ENCODE measurements around the gene CENATAC.
"Not testable (repeated sequence)": the region's sequence is repeated elsewhere in the genome, so short reads cannot be mapped to it uniquely, and the experiment has no call there.

Gene CENATAC, protein sequence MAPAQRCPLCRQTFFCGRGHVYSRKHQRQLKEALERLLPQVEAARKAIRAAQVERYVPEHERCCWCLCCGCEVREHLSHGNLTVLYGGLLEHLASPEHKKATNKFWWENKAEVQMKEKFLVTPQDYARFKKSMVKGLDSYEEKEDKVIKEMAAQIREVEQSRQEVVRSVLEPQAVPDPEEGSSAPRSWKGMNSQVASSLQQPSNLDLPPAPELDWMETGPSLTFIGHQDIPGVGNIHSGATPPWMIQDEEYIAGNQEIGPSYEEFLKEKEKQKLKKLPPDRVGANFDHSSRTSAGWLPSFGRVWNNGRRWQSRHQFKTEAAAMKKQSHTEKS

DNA sequence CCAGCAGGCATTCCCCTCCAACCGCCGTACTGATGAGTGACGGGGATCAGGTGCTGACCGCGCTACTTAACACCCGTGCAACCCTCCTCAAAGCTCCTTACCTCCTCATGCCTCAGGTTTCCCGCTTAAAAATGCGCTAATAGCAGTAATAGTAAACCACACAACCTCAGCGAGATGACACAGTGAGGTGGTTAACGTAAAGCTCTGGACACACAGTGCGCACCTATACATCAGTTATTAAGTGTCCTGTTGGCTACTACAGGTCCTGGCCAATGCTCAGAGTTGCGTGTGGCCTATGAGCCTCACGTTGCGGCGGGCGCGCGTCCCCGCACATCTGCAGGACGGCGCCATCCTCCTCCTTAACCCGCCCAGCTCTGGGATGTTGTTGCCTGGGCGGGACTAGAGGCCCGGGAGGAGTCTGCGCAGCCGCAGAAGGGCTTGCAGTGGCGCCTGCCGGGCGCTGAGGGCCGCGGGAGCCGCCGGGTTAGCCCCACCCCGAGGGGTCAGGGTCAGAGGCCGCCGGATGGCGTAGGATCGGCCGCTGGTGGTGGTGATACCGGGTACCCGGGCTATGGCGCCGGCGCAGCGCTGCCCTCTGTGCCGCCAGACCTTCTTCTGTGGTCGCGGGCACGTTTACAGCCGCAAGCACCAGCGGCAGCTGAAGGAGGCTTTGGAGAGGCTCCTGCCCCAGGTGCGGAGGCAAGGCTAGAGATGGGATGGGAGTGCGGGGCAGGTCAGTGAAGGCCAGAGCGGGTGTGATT lies at the start of gene CENATAC:
TSS of gene CENATAC (plus strand) at position 512 of the 761 bp plus-strand sequence. CDS start at position 572, 60 bp downstream.
- DNase-seq = peak; percentile 88

DNA sequence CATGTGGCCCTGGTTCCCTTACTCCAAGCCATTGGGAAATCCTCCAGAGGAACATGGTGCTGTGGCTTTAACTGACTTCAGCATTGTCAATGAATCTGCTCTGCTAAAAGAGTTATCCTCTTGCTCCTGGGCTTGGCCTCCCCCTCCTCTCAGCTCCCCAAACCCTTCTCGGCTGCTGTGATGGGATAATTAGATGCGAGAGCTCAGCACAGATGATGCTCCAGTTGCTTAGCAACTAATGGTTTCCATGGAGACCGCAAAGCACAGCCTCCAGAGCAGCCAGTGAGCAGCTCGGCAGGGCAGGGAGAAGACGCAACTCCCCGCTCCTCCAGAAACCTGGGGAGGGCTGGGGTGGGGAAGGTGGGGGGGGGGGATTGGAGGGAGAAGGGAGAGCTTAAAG lies 44.7 kb upstream of the CENATAC start:
- DNase-seq = peak; percentile 33

DNA sequence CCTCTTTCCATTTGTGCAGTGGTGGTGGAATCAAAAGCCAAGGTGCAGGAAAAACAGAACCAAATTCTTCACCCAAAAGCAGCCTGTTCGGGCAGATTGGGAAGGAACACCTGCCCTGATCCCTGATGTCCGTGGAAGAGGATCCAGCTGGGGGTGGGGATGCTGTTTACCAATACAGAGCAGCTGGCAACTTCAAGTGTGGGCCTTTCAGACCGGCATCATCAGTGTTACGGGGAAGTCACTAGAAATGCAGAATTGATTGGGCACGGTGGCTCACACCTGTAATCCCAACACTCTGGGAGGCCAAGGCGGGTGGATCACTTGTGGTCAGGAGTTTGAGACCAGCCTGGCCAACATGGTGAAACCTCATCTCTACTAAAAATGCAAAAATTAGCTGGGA lies 44.0 kb upstream of the CENATAC start:
- not testable (repeated sequence) for DNase-seq

DNA sequence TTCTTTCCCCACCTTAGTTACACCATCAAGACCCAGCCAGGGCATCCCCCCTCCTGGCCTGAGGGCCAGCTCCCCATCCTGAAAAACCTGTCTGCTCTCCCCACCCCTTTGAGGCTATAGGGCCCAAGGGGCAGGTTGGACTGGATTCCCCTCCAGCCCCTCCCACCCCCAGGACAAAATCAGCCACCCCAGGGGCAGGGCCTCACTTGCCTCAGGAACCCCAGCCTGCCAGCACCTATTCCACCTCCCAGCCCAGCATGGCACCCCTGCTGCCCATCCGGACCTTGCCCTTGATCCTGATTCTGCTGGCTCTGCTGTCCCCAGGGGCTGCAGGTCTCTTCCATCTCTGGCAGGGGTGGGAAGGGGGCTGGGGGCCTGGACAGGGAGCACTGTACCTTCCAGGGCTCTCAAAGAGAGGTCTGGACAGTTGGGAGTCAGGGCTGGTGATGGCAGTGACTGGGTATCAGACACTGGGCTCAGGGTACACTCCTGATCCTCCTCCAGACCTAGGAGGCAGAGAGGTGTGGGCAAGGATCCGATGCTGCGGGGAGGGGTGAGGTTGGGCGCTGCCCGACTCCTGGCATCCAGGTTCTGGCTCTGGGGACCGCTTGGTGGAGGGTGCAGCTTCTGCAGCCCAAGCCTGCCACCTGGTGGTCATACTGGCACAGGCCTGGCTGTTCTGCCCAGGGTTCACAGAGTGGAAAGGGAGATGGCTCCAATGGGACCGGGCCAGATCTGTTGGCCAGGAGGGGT lies 41.7 kb upstream of the CENATAC start, which contains the start of gene UPK2:
TSS of gene UPK2 (plus strand) at position 205 of the 753 bp plus-strand sequence. CDS start at position 258, 53 bp downstream.
- peak; percentile 70 for DNase-seq

DNA sequence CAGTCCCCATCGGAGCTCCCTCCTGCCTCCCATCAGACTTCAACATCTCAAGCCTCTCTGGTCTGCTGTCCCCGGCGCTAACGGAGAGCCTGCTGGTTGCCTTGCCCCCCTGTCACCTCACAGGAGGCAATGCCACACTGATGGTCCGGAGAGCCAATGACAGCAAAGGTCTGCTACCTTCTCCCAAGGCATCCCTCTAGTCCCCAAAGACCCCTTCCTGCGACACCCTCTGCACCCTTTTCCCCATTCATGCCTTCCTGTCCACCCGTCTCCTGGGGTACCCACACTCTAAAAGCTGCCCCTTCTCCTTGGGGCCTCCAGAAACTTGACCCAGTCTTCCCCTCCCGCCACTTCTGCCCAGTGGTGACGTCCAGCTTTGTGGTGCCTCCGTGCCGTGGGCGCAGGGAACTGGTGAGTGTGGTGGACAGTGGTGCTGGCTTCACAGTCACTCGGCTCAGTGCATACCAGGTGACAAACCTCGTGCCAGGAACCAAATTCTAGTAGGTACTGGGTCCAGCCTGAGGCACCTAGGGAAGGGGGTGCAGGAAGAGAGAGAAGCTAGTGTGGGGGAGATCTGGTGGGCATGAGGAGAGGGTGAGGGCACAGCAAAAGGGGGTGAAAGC lies 41.0 kb upstream of the CENATAC start:
- no peak for DNase-seq

DNA sequence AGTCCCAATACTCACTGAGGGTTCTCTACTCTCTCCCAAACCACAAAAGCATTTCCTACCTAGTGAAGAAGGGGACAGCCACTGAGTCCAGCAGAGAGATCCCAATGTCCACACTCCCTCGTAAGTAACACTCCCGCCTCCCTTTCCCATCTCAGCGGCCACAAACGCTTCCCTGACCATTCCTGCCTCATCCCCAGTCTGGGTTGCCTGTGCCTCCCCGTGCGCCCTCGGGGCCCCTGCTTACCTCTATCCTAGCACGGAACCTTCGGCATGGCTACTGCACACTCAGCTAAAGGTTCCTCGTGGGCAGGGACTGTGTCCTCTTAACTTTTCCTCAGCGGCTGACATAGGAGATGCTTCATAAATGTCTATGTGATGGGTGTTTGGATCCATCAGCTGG lies 40.4 kb upstream of the CENATAC start:
- DNase-seq = no peak

DNA sequence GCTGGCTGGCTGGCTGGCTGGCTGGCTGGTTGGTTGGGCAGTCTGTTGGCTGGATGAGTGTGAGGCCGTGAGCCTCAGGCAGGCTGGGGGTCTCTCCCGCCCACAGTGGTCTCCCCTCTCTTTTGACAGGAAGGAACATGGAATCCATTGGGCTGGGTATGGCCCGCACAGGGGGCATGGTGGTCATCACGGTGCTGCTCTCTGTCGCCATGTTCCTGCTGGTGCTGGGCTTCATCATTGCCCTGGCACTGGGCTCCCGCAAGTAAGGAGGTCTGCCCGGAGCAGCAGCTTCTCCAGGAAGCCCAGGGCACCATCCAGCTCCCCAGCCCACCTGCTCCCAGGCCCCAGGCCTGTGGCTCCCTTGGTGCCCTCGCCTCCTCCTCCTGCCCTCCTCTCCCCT lies 40.0 kb upstream of the CENATAC start:
- DNase-seq = no peak

DNA sequence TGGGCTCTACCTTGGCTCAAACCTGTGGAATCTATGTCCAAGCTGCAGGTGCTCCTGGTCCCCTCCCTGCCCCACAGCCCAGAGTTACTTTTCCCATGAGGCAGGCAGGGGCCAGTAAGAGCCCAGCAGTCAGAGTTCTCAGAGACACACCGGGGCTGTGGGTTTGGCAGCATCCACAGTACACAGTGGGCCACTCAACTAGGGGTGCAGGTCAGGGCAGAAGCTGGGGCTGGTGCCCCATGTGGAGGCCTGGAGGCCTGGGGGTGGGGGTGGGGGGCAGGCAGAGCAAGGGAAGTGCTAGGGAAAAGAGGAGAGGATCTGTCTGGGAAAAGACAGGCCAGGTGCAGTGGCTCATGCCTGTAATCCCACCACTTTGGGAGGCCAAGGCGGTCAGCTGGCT lies 39.4 kb upstream of the CENATAC start:
- DNase-seq = no peak

DNA sequence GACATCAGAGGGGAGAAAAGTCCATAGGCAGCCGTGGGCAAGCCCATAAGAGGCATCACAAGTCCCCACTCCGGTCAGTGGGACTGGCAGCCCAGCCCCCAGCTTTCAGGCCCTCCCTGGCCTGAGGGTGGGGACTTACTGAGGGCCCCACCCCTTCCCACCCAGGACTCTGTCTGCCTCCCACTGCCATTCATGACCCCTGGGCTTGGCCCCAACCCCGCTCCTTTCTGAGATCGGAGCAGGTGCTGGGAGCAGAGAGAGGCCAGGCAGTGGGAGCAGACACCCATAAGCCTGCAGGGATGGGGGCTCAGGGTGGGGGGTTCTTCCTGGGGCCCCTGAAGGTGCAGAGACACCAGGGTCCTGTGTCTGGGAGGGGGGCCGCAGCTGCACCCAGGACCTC lies 36.7 kb upstream of the CENATAC start:
- no peak for DNase-seq

DNA sequence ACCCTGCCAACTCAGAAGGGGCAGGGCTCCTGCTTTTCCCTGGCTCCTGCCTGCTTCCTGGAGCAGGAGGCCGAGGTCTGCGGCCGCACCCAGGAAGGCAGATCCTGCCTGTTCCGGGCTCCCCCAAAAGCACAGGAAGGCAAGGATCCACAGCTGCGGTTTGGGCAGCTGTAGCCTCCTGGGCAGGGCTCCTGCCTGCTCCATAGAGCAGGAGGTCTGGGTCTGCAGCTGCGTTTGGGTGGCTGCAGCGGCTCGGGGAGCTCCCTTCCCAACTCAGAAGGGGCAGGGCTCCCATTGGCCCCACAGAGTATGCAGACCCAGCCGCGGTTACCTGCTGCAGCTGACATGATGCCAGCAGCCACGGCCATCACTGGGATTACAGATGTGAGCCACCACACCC lies 36.3 kb upstream of the CENATAC start:
- no peak for DNase-seq

DNA sequence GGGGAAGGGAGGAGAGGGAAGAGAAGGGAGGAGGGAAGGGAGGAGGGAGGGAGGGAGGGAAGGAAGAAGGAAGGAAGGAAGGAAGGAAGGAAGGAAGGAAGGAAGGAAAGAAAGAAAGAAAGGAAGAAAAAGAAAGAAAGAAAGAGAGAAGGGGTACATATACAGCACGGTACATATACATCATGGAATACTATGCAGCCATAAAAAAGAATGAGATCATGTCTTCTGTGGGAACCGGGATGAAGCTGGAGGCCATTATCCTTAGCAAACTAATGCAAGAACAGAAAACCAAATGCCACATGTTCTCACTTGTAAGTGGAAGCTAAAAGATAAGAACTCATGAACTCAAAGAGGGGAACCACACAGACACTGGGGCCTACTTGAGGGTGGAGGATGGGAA lies 28.4 kb upstream of the CENATAC start:
- not testable (repeated sequence) for DNase-seq

DNA sequence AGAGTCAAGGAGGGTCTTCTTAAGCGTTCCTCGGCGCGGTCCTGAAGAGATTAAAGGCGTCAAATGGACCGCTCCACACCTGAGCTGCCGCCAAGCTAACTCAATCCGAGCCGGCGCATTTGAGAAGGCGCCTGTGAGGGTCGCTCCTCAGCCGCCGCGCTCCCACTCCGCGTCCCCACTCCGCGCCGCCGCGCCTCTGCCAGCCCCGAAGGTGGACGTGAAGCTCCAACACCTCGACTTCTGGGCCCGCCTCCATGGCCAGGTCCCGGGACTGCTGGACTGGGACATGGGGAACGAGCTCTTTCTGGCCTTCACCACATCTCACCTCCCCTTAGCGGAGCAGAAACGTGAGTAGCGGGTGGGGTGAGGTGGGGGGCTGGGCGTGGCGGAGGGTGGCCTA lies 26.3 kb upstream of the CENATAC start, which contains the start of gene FOXR1:
TSS of gene FOXR1 (plus strand) at position 116 of the 400 bp plus-strand sequence. CDS start at position 287, 171 bp downstream.
- DNase-seq = no peak

DNA sequence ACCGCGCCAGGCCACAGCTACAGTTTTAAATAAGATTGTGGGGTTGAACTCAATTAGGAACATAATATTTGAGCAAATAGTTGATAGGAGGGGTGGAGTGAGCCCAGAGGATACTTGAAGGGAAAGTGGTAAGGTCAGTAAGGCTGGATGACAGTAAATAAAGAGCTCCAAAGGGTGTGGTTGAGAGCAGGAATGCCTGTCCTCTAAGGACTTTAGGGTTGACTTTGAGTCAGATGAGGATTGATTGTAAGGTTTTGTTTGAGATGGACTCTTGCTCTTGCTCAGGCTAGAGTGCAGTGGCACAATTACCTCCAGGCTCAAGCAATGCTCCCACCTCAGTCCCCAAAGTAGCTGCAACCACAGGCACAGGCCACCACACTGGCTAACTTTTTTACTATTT lies 24.0 kb upstream of the CENATAC start:
- no peak for DNase-seq

DNA sequence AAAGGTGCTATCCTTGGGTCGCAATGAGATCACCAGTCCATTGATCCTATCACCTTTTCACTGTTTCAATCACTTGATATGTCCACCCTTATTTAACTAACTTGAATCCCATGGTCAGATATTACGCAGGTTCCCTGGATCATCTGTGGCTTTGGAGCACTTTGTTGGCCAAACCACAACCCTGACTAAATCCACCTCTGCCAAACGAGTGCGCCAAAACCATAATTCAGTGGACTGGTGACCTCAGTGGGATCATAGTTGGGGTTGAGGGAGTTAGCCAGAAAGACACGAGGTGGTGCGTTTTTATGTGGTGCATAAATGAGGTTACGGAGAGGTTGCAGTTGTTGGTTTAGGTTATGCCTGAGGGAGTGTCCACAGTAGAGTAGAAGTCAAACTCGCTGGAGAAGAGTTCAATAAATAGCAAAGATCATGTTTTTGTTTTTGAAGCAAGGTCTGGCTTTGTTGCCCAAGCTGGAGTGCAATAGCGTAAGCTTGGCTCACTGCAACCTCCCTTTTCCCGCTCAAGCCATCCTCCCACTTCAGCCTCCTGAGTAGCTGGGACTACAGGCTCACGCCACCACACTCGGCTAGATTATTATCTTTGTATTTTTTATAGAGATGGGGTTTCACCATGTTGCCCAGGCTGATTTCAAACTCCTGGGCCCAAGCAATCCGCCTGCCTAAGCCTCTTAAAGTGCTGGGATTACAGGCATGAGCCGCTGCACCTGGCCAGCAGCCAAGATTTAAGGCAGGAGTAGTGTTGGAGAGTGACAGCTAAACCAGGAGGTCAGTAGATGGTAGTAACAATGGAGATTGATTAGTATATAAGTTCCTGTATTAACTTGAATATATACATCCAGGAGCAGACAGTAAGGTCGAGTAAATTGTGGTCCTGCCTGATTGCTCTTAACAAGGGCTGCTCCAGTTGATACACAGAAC lies 21.9 kb upstream of the CENATAC start:
- no peak for DNase-seq

DNA sequence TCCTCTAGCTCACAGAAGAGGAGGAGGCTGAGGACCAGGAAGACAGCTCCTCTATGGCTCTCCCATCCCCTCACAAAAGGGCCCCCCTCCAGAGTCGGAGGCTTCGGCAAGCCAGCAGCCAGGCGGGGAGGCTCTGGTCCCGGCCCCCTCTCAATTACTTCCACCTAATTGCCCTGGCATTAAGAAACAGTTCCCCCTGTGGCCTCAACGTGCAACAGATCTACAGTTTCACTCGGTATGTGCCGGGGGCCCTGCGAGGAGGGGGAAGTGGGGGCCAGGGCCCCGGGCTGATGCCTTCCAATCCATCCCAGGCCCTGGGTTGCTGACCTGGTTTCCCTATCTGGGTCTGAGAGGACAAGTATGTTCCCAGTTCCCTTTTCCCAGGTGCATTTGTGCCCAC lies 18.5 kb upstream of the CENATAC start:
- DNase-seq = no peak

DNA sequence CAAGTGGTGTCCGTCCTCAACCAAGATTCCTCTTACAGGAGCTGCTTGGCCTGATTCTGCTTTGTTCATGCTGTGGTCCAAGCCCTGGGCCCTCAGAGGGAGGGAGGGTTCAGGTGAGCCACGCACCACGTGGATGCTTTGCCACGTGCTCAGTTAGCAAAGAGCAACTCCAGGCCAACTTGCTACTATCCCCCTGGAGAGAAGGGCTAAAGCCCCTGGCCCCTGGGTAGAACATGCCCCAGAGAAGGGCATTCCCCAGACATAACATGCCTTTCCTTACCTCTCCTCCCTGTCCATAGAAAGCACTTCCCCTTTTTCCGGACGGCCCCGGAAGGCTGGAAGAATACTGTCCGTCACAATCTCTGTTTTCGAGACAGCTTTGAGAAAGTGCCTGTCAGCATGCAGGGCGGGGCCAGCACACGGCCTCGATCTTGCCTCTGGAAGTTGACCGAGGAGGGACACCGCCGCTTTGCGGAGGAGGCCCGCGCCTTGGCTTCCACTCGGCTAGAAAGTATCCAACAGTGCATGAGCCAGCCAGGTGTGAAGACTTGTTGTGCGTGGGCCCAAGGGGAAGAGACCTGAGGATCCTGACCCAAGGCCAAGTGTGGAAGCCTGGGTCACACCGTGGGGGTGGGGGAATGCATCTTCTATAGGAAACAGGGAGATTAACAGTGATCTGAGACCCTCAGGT lies 17.6 kb upstream of the CENATAC start:
- no peak for DNase-seq

DNA sequence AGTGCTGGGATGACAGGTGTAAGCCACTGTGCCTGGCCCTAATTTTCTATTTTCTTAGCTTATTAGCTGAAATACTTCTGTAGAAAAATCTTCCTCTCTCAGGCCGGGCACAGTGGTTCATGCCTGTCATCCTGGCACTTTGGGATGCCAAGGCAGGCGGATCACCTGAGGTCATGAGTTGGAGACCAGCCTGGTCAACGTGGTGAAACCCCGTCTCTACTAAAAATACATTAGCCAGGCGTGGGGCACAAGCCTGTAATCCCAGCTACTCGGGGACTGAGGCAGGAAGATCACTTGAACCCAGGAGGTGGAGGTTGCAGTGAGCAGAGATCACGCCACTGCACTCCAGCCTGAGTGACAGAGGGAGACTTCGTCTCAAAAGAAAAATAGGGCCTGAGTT lies 13.6 kb upstream of the CENATAC start:
- not testable (repeated sequence) for DNase-seq

DNA sequence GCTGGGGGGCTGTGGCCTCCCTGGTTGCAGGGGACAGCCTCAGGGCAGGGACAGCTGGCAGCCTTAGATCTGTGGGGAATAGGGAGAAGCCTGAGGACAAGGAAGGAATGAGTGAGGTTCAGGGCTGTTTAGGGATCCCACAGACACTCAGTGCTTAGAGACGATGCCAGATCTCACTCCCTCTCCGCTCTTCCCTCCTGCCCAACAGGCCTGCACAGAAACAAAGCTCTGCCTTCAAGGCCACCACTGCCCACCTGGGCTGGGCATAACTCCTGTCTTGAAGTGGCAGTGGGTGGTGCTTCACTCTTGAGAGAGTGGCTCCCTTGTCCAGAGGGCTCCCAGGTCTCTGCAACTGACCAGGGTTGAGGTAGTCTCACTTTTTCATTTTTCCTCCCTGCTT lies 13.1 kb upstream of the CENATAC start:
- DNase-seq = no peak

DNA sequence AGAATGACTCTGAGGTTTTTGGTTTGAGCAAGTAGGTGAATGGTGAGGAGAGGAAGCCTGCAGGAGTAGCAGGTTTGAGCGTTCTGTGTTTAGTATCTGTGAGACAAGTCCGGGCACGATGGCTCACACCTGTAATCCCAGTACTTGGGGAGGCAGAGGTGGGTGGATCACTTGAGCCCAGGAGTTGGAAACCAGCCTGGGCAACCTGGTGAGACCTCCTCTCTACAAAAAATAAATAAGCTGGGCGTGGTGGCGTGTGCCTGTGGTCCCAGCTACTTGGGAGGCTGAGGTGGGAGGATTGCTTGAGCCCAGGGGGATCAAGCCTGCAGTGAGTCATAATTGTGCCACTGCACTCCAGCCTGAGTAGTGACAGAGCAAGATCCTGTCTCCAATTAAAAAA lies 9.7 kb upstream of the CENATAC start:
- DNase-seq = no peak

DNA sequence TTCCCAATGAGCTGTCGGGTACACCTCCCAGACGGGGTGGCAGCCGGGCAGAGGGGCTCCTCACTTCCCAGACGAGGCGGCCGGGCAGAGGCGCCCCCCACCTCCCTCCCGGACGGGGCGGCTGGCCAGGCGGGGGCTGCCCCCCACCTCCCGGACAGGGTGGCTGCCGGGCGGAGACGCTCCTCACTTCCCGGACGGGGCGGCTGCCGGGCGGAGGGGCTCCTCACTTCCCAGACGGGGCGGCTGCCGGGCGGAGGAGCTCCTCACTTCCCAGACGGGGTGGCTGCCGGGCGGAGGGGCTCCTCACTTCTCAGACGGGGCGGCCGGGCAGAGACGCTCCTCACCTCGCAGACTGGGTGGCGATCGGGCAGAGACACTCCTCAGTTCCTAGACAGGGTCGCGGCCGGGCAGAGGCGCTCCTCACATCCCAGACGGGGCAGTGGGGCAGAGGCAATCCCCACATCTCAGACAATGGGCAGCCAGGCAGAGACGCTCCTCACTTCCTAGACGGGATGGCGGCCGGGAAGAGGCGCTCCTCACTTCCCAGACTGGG lies 6.4 kb upstream of the CENATAC start:
- not testable (repeated sequence) for DNase-seq

All from NCI-H2029 (cell line).